Measurements from ENCODE around the gene WDR82. TPM values are rescaled to one million over a fixed set of nuclear protein-coding genes. Genes with fewer than 3 reads are reported as not detected.

Gene WDR82
- polyA plus RNA-seq, 1 donor from 2014 or later = 55.0 TPM

DNA sequence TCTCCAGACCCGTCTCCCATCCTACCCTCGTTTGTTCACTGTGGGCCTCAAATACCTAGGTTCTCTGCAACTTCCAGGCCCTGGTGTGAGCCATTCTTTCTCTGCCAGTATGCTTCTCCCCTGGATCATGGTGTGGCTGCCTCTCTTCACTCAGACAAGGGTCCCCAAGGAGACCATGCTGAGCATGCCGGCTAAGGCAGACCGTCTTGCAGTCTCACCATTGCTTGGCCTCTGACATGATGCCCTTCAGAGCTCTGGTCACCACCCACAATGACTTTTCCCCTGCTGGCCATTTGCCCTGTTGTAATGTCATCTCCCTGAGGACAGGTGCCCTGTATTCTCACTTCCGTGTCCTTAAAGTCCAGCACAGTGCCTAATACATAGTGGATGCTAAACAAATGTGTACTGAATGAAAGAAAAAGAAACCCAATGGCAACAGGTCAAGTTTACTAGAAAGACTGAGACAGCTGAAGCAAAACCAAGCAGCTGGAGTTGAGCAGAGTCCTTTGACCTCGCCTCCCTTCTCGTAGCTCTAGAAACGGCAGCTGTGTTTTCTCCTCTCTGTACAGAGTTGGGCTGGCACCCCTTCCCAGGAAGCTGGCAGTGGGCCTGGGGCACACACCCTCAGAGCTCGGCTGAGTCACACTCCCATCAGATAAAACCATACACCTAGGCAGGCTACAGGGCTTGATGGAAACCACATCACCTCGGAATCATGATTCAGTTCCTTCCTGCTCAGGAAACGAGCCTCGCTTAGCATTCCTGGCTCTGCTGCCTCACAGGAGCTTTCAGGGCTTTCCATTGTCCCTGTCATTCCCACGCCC lies 61.7 kb downstream of the WDR82 start:
- Mint-ChIP-seq H3K4me3 (peak overlapping the region in 1 of 4 donors; percentile 84), H3K36me3 (no peaks in the 10 kb centered on the region), H3K9me3 (no peaks in the 10 kb centered on the region), H3K27me3 (no peaks in the 10 kb centered on the region), H3K27ac (peak overlapping the region in 2 of 3 donors; percentile 12 to 86), H3K4me1 (peaks cover 26 to 36% (median 28%) of the 10 kb centered on the region in 3 donors)

DNA sequence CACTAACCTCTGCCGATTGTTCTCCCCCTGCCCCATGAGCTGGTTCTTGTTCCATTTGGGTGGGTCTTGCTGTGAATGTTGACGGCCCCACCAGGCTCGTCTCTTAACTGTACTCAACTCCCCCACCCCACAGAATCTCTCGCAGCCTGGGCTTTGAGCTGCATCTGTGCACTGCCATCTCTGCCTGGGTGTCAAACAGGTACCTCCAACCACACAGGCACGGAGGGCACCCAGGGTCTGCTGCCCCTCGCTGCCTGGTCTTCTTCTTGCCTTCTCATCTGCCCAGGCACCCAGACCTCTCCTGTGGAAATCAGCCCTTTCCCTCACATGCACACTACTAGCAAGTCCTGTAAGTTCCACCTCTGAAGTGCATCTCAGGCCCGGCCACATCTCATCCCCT lies 63.1 kb downstream of the WDR82 start:
- Mint-ChIP-seq H3K27me3 (no peaks in the 10 kb centered on the region), H3K4me1 (peaks cover 22 to 30% (median 26%) of the 10 kb centered on the region in 3 donors), H3K36me3 (no peaks in the 10 kb centered on the region), H3K27ac (no peak overlapping the region), H3K4me3 (no peak overlapping the region), H3K9me3 (no peaks in the 10 kb centered on the region)

DNA sequence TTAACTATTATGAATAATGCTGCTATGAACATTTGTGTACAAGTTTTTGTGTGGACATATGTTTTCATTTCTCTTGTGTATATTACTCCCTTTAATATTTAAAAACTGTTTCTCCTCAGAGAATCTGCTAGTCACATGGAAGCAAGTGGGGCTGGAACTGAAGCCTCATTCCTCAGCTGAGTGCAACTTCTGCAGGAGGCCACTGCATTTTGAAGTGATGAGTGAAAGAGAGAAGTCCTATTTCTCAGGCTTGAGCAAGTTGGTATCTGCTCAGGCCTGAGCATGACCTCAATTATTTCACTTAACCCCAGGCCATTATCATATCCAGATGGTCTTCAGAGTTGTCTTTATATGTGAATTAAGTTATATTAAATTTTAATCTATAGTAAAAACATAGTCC lies 64.5 kb downstream of the WDR82 start:
- peak overlapping the region in 2 of 3 donors; percentile 20 to 86 for H3K27ac Mint-ChIP-seq

DNA sequence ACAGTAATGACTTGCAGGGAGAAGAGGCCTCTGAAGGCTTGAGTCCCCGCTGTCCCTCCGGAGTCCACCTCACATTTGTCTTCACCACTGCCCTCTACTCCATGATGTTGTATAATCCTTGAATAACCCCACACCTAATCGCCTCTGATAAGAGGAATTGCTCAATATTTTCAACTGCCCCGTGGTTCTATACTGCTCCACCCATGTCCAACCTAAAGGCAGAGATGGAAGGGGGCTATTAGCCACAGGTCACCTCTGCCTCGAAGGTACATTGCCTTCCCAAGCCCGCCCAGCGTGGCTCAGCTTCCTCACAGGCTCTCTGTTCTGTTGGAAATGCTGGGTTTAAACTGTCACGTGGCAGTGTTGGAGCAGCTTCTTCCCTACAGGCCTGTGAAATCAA lies 65.4 kb downstream of the WDR82 start:
- H3K4me1 Mint-ChIP-seq = peaks cover 12 to 20% (median 15%) of the 10 kb centered on the region in 3 donors
- H3K27me3 Mint-ChIP-seq = no peaks in the 10 kb centered on the region
- H3K4me3 Mint-ChIP-seq = peak overlapping the region in 1 of 4 donors; percentile 54
- H3K36me3 Mint-ChIP-seq = no peaks in the 10 kb centered on the region
- H3K9me3 Mint-ChIP-seq = no peaks in the 10 kb centered on the region
- H3K27ac Mint-ChIP-seq = no peak overlapping the region

More for the DNA sequence above, 64.5 kb downstream of the WDR82 start:
- Mint-ChIP-seq H3K9me3 (no peaks in the 10 kb centered on the region), H3K27me3 (no peaks in the 10 kb centered on the region), H3K36me3 (no peaks in the 10 kb centered on the region), H3K4me3 (no peak overlapping the region), H3K4me1 (peaks cover 17 to 24% (median 23%) of the 10 kb centered on the region in 3 donors)

DNA sequence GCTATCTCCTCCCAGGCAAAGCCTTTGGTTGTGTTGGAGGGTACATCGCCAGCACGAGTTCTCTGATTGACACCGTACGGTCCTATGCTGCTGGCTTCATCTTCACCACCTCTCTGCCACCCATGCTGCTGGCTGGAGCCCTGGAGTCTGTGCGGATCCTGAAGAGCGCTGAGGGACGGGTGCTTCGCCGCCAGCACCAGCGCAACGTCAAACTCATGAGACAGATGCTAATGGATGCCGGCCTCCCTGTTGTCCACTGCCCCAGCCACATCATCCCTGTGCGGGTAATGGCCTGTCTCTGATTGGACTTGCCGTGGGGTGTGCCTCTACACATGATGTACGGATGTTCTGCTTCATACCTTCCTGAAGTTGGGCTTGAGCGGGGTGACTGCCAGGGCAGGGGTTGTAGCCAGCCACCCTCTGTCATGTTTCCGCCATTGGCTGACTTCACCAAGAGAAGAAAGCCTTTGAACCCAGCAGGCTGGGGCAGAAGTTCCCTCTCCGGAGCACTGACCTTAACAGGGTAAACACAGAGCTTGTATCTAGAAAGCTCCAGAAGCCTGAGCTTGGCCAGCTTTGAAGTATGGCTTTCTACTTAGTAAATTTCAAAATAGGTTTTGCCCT lies 67.1 kb downstream of the WDR82 start:
- Mint-ChIP-seq H3K9me3 (no peaks in the 10 kb centered on the region), H3K4me3 (no peak overlapping the region), H3K27ac (no peak overlapping the region), H3K27me3 (no peaks in the 10 kb centered on the region), H3K4me1 (peaks cover 0 to 9% (median 2%) of the 10 kb centered on the region in 3 donors), H3K36me3 (peaks cover 2% of the 10 kb centered on the region)

DNA sequence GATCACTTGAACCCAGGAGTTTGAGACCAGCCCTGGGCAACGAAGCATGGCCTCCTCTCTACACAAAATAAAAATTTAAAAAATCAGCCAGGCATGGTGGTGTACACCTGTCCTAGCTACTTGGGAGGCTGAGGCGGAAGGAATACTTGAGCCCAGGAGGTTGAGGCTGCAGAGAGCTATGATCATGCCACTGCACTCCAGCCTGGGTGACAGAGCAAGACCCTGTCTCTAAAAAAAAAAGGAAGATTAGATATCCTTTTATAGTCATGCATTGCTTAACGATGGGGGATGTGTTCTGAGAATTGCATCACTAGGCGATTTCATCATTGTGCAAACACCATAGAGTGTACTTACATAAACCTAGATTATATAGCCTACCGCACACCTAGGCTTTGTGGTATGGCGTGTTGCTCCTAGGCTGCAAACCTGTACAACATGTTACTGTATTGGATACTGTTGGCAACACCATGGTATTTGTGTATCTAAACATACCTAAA lies 67.9 kb downstream of the WDR82 start:
- Mint-ChIP-seq H3K27ac (no peak overlapping the region), H3K36me3 (peaks cover 2% of the 10 kb centered on the region), H3K9me3 (no peaks in the 10 kb centered on the region), H3K4me1 (peaks cover 0 to 6% (median 2%) of the 10 kb centered on the region in 3 donors), H3K4me3 (no peak overlapping the region), H3K27me3 (no peaks in the 10 kb centered on the region)

DNA sequence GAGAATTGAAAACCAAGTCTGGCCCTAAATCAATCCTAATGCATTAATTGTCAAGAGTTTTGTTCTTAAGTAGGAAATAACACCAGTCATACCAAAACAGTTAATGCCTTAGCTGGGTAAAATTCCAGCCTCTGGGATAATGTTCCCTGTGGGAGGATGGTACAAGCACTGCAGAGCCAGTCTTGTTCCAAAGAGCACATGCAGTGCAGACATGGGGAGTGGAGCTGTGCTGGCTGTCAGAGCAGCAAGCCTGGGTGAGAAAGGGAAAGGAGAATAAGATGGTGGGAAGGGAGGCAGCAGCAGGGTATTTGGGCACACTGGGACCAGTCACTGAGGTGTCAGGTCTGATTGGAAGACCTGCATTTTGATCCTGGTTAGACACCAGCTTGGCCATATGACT lies 68.4 kb downstream of the WDR82 start:
- Mint-ChIP-seq H3K9me3 (no peaks in the 10 kb centered on the region), H3K36me3 (peaks cover 2% of the 10 kb centered on the region), H3K27me3 (no peaks in the 10 kb centered on the region), H3K4me1 (peaks cover 0 to 4% (median 0%) of the 10 kb centered on the region in 3 donors), H3K27ac (peak overlapping the region in 1 of 3 donors; percentile 13), H3K4me3 (no peak overlapping the region)

DNA sequence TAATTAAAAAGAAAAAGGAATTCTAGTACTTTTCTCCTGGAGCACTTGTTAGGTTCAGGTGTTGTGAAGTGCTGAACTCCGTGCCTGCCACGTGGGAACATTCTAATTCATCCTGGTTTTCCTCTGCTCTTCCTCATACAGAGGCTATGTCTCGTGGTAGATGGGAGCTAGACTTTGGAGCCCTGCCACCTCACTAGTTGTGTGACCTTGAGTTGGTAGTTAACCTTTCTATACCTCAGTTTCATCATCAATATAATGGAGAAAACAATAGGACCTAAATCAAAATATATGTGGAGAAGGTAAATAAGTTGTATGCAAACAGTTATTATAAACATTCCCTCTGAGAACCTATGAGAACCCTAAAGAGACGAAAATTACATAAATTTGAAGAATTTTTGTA lies 69.9 kb downstream of the WDR82 start:
- H3K27me3 Mint-ChIP-seq = no peaks in the 10 kb centered on the region
- H3K4me1 Mint-ChIP-seq = peaks cover 0 to 4% (median 0%) of the 10 kb centered on the region in 3 donors
- no peak overlapping the region for H3K4me3 Mint-ChIP-seq
- no peak overlapping the region for H3K27ac Mint-ChIP-seq
- no peaks in the 10 kb centered on the region for H3K9me3 Mint-ChIP-seq
- H3K36me3 Mint-ChIP-seq = peaks cover 2% of the 10 kb centered on the region

DNA sequence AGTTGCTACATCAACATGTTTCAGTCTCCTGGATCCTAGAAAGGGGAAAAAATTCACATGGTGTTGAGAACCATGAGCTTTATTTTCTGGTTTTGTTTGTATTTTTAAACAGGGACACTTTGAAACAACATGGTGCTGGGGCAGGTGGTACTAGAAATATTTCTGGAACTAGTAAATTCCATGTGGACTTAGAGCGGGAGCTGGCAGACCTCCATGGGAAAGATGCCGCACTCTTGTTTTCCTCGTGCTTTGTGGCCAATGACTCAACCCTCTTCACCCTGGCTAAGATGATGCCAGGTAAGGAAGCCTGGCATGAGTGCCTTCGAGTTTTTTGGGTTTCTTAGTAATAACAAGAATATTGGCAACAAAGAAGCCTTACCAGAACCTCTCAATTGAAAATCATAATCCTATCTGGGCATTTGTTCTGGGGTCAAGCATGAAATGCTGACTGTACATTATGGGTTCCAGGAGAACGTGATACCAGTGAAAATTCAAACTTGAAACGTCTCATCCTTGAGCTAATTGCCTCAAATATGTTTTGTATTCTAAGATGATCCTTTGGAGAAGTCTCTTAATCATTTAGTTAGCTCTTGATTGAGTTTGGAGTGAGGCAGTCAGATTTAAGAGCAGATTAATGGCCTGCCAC lies 72.6 kb downstream of the WDR82 start:
- no peak overlapping the region for H3K27ac Mint-ChIP-seq
- H3K9me3 Mint-ChIP-seq = no peaks in the 10 kb centered on the region

More for the DNA sequence above, 72.6 kb downstream of the WDR82 start:
- peaks cover 3% of the 10 kb centered on the region for H3K36me3 Mint-ChIP-seq
- H3K27me3 Mint-ChIP-seq = no peaks in the 10 kb centered on the region
- no peak overlapping the region for H3K4me3 Mint-ChIP-seq
- H3K4me1 Mint-ChIP-seq = peaks cover 4 to 11% (median 9%) of the 10 kb centered on the region in 3 donors

Other genes starting within 250 kb of the WDR82 start
- 1.1 TPM for gene DUSP7, start 222.1 kb downstream of the WDR82 start, polyA plus RNA-seq
- gene POC1A, start 124.2 kb downstream of the WDR82 start, polyA plus RNA-seq = 1.2 TPM
- gene ALAS1, start 80.5 kb downstream of the WDR82 start, polyA plus RNA-seq = 24.8 TPM
- gene TLR9, start 53.0 kb downstream of the WDR82 start, polyA plus RNA-seq = 10.4 TPM
- 108 TPM for gene TWF2, start 39.5 kb downstream of the WDR82 start, polyA plus RNA-seq
- gene PPM1M, start 32.9 kb downstream of the WDR82 start, polyA plus RNA-seq = 51.3 TPM
- 7.4 TPM for gene GLYCTK, start 9.2 kb upstream of the WDR82 start, polyA plus RNA-seq
- gene DNAH1, start 37.7 kb upstream of the WDR82 start, polyA plus RNA-seq = 1.1 TPM
- 25.9 TPM for gene BAP1, start 131.4 kb upstream of the WDR82 start, polyA plus RNA-seq
- 15.0 TPM for gene PHF7, start 132.0 kb upstream of the WDR82 start, polyA plus RNA-seq
- 0.04 TPM for gene SEMA3G, start 166.5 kb upstream of the WDR82 start, polyA plus RNA-seq
- not detected for gene TNNC1, start 175.4 kb upstream of the WDR82 start, polyA plus RNA-seq
- gene NISCH, start 177.0 kb upstream of the WDR82 start, polyA plus RNA-seq = 25.2 TPM
- not detected for gene STAB1, start 216.7 kb upstream of the WDR82 start, polyA plus RNA-seq

Measured in IgD-negative memory B cell (primary cell).